H54 (cell line): ENCODE measurements around the gene RSRC2.
"Not testable (repeated sequence)": the region's sequence is repeated elsewhere in the genome, so short reads cannot be mapped to it uniquely, and the experiment has no call there.

Source experiments
- DNase-seq: peaks from one replicate; pipeline ENCODE4 v3.0.0; 2011; ENCODE audit warnings: low spot score, mixed read lengths; ENCODE audit not compliant: insufficient read length
- FAIRE-seq: peaks from 3 replicates; lab custom pipeline; 2011; peaks lifted over from hg19 to GRCh38; lab: Jason Lieb, UNC
- POLR2A ChIP-seq: IDR thresholded peaks from 2 replicates; pipeline ENCODE4 v1.6.1; 2011; ENCODE audit warnings: low read depth, mild to moderate bottlenecking, low read length

Gene RSRC2

GRCh38 chr12:122506393-122506938, 20.3 kb downstream of the RSRC2 start:
- TF ChIP-seq POLR2A = no peak
- DNase-seq (no peak), FAIRE-seq (no peak)

GRCh38 chr12:122505419-122506051, 21.2 kb downstream of the RSRC2 start:
- DNase-seq = no peak
- no peak for FAIRE-seq
- TF ChIP-seq POLR2A = no peak

- FAIRE-seq (no peak), DNase-seq (no peak)
- TF ChIP-seq POLR2A = no peak
These were observed 22.7 kb downstream of the RSRC2 start for GRCh38 chr12:122503783-122504590.

- TF ChIP-seq POLR2A = no peak
- DNase-seq (no peak), FAIRE-seq (no peak)
These were observed 23.5 kb downstream of the RSRC2 start for GRCh38 chr12:122503147-122503751.

- TF ChIP-seq POLR2A = no peak
- no peak for FAIRE-seq
- no peak for DNase-seq
These were observed 25.2 kb downstream of the RSRC2 start for GRCh38 chr12:122501489-122501989.

GRCh38 chr12:122500685-122501488, 25.8 kb downstream of the RSRC2 start, which contains the start of gene ZCCHC8:
Gene ZCCHC8 (minus strand): TSS chr12:122500932. CDS start chr12:122500840, 92 bp downstream.
- DNase-seq (peak; percentile 85), FAIRE-seq (peak; percentile 96)
- peak; percentile 62 for TF ChIP-seq POLR2A

GRCh38 chr12:122499991-122500684, 26.6 kb downstream of the RSRC2 start:
- FAIRE-seq = no peak
- DNase-seq = peak; percentile 31
- no peak; the same call in 1 of the 2 replicates for TF ChIP-seq POLR2A

- no peak for FAIRE-seq
These were observed 31.5 kb downstream of the RSRC2 start for GRCh38 chr12:122495258-122495657.

GRCh38 chr12:122493222-122493621, 33.5 kb downstream of the RSRC2 start:
- FAIRE-seq, DNase-seq: not testable (repeated sequence)

More at GRCh38 chr12:122495258-122495657, 31.5 kb downstream of the RSRC2 start:
- DNase-seq = no peak
- TF ChIP-seq POLR2A = no peak

- FAIRE-seq (peak; percentile 27), DNase-seq (no peak)
- TF ChIP-seq POLR2A = no peak
These were observed 34.7 kb downstream of the RSRC2 start for GRCh38 chr12:122491991-122492390.

GRCh38 chr12:122489038-122489437, 37.7 kb downstream of the RSRC2 start:
- no peak for DNase-seq
- no peak for FAIRE-seq

GRCh38 chr12:122487807-122488206, 38.9 kb downstream of the RSRC2 start:
- DNase-seq, FAIRE-seq: not testable (repeated sequence)

More at GRCh38 chr12:122489038-122489437, 37.7 kb downstream of the RSRC2 start:
- no peak for TF ChIP-seq POLR2A

GRCh38 chr12:122486805-122487426, 39.8 kb downstream of the RSRC2 start:
- DNase-seq (no peak), FAIRE-seq (no peak)
- no peak for TF ChIP-seq POLR2A

GRCh38 chr12:122486360-122486759, 40.4 kb downstream of the RSRC2 start:
- FAIRE-seq, DNase-seq: not testable (repeated sequence)

GRCh38 chr12:122484385-122484784, 42.4 kb downstream of the RSRC2 start:
- not testable (repeated sequence) for DNase-seq, FAIRE-seq
